GM23338 (cell line): ENCODE data around the gene UBP1. TPM values are rescaled to one million over a fixed set of nuclear protein-coding genes. Genes with fewer than 3 reads are reported as not detected.

Experiments
- ATAC-seq: fragments of 200-7000 bp; cut with Tn5 transposase; 3 replicates; pipeline ENCODE4 v1.9.1; 2020
- DNase-seq: peaks from one replicate; pipeline ENCODE4 v3.0.0-alpha.2; 2015; ENCODE audit warnings: low spot score
- H2AFZ ChIP-seq: fragments of 200-600 bp; sonication (generic); 2 replicates; pipeline ENCODE4 v1.8.0; 2016; ENCODE audit warnings: antibody characterized with exemption, mild to moderate bottlenecking, moderate library complexity
- H3F3A ChIP-seq: fragments of 200-600 bp; sonication (generic); replicated peaks from 2 replicates; pipeline ENCODE4 v1.8.0; 2017; ENCODE audit warnings: antibody characterized with exemption, mixed run types, low read depth
- H3K27ac ChIP-seq: fragments of 200-600 bp; sonication (generic); 2 replicates; pipeline ENCODE4 v1.6.1; 2016; ENCODE audit warnings: low read depth
- H3K27me3 ChIP-seq: fragments of 200-600 bp; sonication (generic); 2 replicates; pipeline ENCODE4 v1.8.0; 2016; ENCODE audit warnings: mild to moderate bottlenecking, mixed run types, moderate library complexity; ENCODE audit not compliant: insufficient read depth
- H3K36me3 ChIP-seq: fragments of 200-600 bp; sonication (generic); 2 replicates; pipeline ENCODE4 v1.8.0; 2016; ENCODE audit warnings: mild to moderate bottlenecking; ENCODE audit not compliant: insufficient read depth
- H3K4me1 ChIP-seq: fragments of 200-600 bp; sonication (generic); 2 replicates; pipeline ENCODE4 v1.8.0; 2016; ENCODE audit warnings: mild to moderate bottlenecking, moderate library complexity; ENCODE audit not compliant: insufficient read depth
- H3K4me2 ChIP-seq: fragments of 200-600 bp; sonication (generic); 2 replicates; pipeline ENCODE4 v1.7.1; 2017; ENCODE audit warnings: mixed run types
- H3K4me3 ChIP-seq: fragments of 200-600 bp; sonication (generic); 2 replicates; pipeline ENCODE4 v1.6.1; 2016; ENCODE audit warnings: mixed run types
- H3K79me2 ChIP-seq: fragments of 200-600 bp; sonication (generic); replicated peaks from 2 replicates; pipeline ENCODE4 v1.8.0; 2017; ENCODE audit warnings: mild to moderate bottlenecking; ENCODE audit not compliant: insufficient read depth
- H3K9me2 ChIP-seq: fragments of 200-600 bp; sonication (generic); 2 replicates; pipeline ENCODE4 v1.8.0; 2017; ENCODE audit not compliant: insufficient read depth
- H4K20me1 ChIP-seq: fragments of 200-600 bp; sonication (generic); replicated peaks from 2 replicates; pipeline ENCODE4 v1.8.0; 2017; ENCODE audit warnings: mild to moderate bottlenecking; ENCODE audit not compliant: insufficient read depth
- H3K27ac Mint-ChIP-seq: 2 replicates; pipeline ENCODE4 v1.8.0; 2020; ENCODE audit warnings: inconsistent platforms, mild to moderate bottlenecking, moderate library complexity, mixed read lengths
- H3K27me3 Mint-ChIP-seq: 3 replicates; pipeline ENCODE4 v1.8.0; 2022; ENCODE audit warnings: low read depth, mild to moderate bottlenecking, moderate library complexity, mixed read lengths, inconsistent platforms; ENCODE audit not compliant: insufficient read depth, poor library complexity
- H3K36me3 Mint-ChIP-seq: 3 replicates; pipeline ENCODE4 v1.8.0; 2021; ENCODE audit warnings: low read depth, mild to moderate bottlenecking, inconsistent platforms, moderate library complexity, mixed read lengths
- H3K4me1 Mint-ChIP-seq: 3 replicates; pipeline ENCODE4 v1.8.0; 2020; ENCODE audit warnings: mild to moderate bottlenecking, inconsistent platforms, mixed read lengths
- H3K4me3 Mint-ChIP-seq: 3 replicates; pipeline ENCODE4 v1.8.0; 2021; ENCODE audit warnings: moderate library complexity, mild to moderate bottlenecking, inconsistent platforms, mixed read lengths
- H3K9me3 Mint-ChIP-seq: 3 replicates; pipeline ENCODE4 v1.8.0; 2020; ENCODE audit warnings: moderate library complexity, mild to moderate bottlenecking, inconsistent platforms, mixed read lengths
- EZH2 ChIP-seq: fragments of 200-600 bp; sonication (generic); IDR thresholded peaks from one replicate; pipeline ENCODE4 v1.8.0; 2017; ENCODE audit warnings: antibody characterized with exemption, mild to moderate bottlenecking, low read depth; ENCODE audit not compliant: unreplicated experiment
- EZH2phosphoT487 ChIP-seq: fragments of 200-600 bp; sonication (generic); IDR thresholded peaks from one replicate; pipeline ENCODE4 v1.8.1; 2018; ENCODE audit warnings: antibody characterized with exemption; ENCODE audit not compliant: unreplicated experiment
- JUNB ChIP-seq: IDR thresholded peaks from one replicate; pipeline ENCODE4 v1.6.1; 2016; ENCODE audit warnings: antibody characterized with exemption; ENCODE audit not compliant: unreplicated experiment
- NANOG ChIP-seq: IDR thresholded peaks from 2 replicates; pipeline ENCODE4 v1.6.1; 2016; ENCODE audit warnings: antibody characterized with exemption, borderline replicate concordance
- POLR2AphosphoS5 ChIP-seq: IDR thresholded peaks from 2 replicates; pipeline ENCODE4 v1.6.1; 2016; ENCODE audit warnings: antibody characterized with exemption, low read depth
- STAT1 ChIP-seq: IDR thresholded peaks from one replicate; pipeline ENCODE4 v1.6.1; 2016; ENCODE audit warnings: antibody characterized with exemption; ENCODE audit not compliant: unreplicated experiment
- ZNF114 ChIP-seq: fragments of 250-450 bp; sonication (Bioruptor Pico); IDR thresholded peaks from 2 replicates; pipeline ENCODE4 v1.5.0; 2020; ENCODE audit warnings: mild to moderate bottlenecking, moderate library complexity
- ZNF331 ChIP-seq: fragments of 250-450 bp; sonication (Bioruptor Pico); IDR thresholded peaks from 2 replicates; pipeline ENCODE4 v1.5.0; 2020; ENCODE audit warnings: low read depth, mild to moderate bottlenecking, moderate library complexity
- polyA plus RNA-seq: library from polyadenylated mRNA; unstranded; fragments of >200 nt; fragmentation: Nextera tagmentation; extraction: Ambion mirVana; gene quantifications from 2 replicates; pipeline ENCODE4 v1.2.1, GENCODE V29; 2016
- total RNA-seq: library from RNA; depleted of rRNA; stranded (reverse); fragments of >200 nt; shearing (Covaris generic); gene quantifications from 2 replicates; pipeline ENCODE4 v1.2.3, GENCODE V29; 2014
- TF ChIP-seq, protein P1 (sequence below): IDR thresholded peaks from 2 replicates; pipeline ENCODE4 v1.6.1; 2016; ENCODE audit warnings: antibody characterized with exemption
- TF ChIP-seq, protein P2 (sequence below): fragments of 250-450 bp; sonication (Bioruptor Pico); IDR thresholded peaks from 2 replicates; pipeline ENCODE4 v1.5.0; 2020; ENCODE audit warnings: mild to moderate bottlenecking, moderate library complexity

Gene UBP1
- total and polyA plus RNA-seq, 2 experiments from 2014 or later, result 16.8 to 66.8 TPM

DNA sequence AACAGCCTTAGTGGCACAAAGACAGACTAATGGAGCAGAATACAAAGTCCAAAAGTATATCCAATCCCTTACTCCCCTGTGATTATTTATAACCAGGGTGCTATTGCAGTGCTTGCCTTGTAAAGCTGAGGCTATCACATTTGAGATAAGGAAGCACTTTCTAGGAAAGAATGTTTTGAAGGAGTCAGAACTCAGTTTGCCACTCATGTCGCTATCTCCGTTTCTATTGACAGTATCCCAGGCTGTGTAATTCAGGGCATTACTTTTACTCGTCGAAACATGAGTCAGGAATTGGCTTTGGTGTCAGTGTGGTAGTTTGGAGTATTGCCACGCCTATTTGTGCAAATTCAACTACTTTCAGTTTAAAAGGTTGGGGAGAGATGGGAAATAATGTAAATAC is 84.6 kb downstream of the UBP1 start:
- H3K36me3 Mint-ChIP-seq, result no peaks in the 10 kb centered on the region
- Histone ChIP-seq H3K79me2 (no peaks in the 10 kb centered on the region), H3K27me3 (no peaks in the 10 kb centered on the region), H4K20me1 (no peaks in the 10 kb centered on the region), H3K9me2 (no peaks in the 10 kb centered on the region), H2AFZ (no peak overlapping the region), H3K4me3 (no peak overlapping the region), H3K4me2 (no peak overlapping the region), H3F3A (no peaks in the 10 kb centered on the region), H3K27ac (no peak overlapping the region), H3K36me3 (no peaks in the 10 kb centered on the region), H3K4me1 (no peaks in the 10 kb centered on the region)
- no peak overlapping the region for H3K27ac Mint-ChIP-seq
- no peaks in the 10 kb centered on the region for H3K4me1 Mint-ChIP-seq
- H3K9me3 Mint-ChIP-seq, result no peaks in the 10 kb centered on the region
- no peak overlapping the region for H3K4me3 Mint-ChIP-seq
- DNase-seq, result no peak
- no peak for ATAC-seq
- H3K27me3 Mint-ChIP-seq, result no peaks in the 10 kb centered on the region
- no peak for TF ChIP-seq POLR2AphosphoS5
- no peak for TF ChIP-seq STAT1
- TF ChIP-seq EZH2, result no peak
- no peak for TF ChIP-seq NANOG
- TF ChIP-seq ZNF114 (CRISPR knock-in tag), result no peak
- TF ChIP-seq, protein P1, sequence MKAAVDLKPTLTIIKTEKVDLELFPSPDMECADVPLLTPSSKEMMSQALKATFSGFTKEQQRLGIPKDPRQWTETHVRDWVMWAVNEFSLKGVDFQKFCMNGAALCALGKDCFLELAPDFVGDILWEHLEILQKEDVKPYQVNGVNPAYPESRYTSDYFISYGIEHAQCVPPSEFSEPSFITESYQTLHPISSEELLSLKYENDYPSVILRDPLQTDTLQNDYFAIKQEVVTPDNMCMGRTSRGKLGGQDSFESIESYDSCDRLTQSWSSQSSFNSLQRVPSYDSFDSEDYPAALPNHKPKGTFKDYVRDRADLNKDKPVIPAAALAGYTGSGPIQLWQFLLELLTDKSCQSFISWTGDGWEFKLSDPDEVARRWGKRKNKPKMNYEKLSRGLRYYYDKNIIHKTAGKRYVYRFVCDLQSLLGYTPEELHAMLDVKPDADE, result no peak
- TF ChIP-seq, protein P2, sequence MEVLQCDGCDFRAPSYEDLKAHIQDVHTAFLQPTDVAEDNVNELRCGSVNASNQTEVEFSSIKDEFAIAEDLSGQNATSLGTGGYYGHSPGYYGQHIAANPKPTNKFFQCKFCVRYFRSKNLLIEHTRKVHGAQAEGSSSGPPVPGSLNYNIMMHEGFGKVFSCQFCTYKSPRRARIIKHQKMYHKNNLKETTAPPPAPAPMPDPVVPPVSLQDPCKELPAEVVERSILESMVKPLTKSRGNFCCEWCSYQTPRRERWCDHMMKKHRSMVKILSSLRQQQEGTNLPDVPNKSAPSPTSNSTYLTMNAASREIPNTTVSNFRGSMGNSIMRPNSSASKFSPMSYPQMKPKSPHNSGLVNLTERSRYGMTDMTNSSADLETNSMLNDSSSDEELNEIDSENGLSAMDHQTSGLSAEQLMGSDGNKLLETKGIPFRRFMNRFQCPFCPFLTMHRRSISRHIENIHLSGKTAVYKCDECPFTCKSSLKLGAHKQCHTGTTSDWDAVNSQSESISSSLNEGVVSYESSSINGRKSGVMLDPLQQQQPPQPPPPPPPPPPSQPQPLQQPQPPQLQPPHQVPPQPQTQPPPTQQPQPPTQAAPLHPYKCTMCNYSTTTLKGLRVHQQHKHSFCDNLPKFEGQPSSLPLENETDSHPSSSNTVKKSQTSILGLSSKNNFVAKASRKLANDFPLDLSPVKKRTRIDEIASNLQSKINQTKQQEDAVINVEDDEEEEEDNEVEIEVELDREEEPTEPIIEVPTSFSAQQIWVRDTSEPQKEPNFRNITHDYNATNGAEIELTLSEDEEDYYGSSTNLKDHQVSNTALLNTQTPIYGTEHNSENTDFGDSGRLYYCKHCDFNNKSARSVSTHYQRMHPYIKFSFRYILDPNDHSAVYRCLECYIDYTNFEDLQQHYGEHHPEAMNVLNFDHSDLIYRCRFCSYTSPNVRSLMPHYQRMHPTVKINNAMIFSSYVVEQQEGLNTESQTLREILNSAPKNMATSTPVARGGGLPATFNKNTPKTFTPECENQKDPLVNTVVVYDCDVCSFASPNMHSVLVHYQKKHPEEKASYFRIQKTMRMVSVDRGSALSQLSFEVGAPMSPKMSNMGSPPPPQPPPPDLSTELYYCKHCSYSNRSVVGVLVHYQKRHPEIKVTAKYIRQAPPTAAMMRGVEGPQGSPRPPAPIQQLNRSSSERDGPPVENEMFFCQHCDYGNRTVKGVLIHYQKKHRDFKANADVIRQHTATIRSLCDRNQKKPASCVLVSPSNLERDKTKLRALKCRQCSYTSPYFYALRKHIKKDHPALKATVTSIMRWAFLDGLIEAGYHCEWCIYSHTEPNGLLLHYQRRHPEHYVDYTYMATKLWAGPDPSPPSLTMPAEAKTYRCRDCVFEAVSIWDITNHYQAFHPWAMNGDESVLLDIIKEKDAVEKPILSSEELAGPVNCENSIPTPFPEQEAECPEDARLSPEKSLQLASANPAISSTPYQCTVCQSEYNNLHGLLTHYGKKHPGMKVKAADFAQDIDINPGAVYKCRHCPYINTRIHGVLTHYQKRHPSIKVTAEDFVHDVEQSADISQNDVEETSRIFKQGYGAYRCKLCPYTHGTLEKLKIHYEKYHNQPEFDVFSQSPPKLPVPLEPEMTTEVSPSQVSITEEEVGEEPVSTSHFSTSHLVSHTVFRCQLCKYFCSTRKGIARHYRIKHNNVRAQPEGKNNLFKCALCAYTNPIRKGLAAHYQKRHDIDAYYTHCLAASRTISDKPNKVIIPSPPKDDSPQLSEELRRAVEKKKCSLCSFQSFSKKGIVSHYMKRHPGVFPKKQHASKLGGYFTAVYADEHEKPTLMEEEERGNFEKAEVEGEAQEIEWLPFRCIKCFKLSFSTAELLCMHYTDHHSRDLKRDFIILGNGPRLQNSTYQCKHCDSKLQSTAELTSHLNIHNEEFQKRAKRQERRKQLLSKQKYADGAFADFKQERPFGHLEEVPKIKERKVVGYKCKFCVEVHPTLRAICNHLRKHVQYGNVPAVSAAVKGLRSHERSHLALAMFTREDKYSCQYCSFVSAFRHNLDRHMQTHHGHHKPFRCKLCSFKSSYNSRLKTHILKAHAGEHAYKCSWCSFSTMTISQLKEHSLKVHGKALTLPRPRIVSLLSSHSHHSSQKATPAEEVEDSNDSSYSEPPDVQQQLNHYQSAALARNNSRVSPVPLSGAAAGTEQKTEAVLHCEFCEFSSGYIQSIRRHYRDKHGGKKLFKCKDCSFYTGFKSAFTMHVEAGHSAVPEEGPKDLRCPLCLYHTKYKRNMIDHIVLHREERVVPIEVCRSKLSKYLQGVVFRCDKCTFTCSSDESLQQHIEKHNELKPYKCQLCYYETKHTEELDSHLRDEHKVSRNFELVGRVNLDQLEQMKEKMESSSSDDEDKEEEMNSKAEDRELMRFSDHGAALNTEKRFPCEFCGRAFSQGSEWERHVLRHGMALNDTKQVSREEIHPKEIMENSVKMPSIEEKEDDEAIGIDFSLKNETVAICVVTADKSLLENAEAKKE (CRISPR knock-in tag), result no peak
- TF ChIP-seq EZH2phosphoT487, result no peak
- no peak for TF ChIP-seq ZNF331 (CRISPR knock-in tag)
- no peak for TF ChIP-seq JUNB
